ENCODE measurements around the gene GOLGA5. TPM values are rescaled to one million over a fixed set of nuclear protein-coding genes. Genes with fewer than 3 reads are reported as not detected.
"Not testable (repeated sequence)": the region's sequence is repeated elsewhere in the genome, so short reads cannot be mapped to it uniquely, and the experiment has no call there.

GOLGA5 gene
- total RNA-seq, 1 donor from 2014 or later = 33.2 TPM

DNA sequence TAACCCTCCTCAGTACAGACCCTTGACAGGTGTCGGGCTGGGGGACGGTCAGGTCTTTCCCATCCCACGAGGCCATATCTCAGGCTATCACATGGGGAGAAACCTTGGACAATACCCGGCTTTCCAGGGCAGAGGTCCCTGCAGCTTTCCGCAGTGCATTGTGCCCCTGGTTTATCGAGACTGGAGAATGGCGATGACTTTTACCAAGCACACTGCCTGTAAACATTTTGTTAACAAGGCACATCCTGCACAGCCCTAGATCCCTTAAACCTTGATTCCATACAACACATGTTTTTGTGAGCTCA is 26.4 kb downstream of the GOLGA5 start:
- DNase-seq (ENCODE audit: low spot score) = not testable (repeated sequence)

DNA sequence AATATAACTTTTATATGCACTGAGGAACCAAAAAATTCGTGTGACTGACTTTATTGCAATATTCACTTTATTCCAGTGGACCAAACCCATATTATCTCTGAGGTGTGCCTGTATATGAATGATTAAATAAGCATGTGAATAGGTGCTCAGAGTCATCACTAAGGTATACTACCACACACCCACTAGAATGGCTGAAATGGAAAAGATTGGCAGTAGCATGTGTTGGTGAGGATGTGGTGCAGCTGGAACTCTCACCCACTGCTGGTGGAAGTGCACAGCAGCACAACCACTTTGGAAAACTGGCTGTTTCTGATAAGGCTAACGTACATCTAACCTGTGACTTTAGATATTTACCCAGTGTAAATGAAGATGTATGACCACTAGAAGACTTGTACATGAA is 36.8 kb downstream of the GOLGA5 start:
- no peak for DNase-seq (ENCODE audit: low spot score)

DNA sequence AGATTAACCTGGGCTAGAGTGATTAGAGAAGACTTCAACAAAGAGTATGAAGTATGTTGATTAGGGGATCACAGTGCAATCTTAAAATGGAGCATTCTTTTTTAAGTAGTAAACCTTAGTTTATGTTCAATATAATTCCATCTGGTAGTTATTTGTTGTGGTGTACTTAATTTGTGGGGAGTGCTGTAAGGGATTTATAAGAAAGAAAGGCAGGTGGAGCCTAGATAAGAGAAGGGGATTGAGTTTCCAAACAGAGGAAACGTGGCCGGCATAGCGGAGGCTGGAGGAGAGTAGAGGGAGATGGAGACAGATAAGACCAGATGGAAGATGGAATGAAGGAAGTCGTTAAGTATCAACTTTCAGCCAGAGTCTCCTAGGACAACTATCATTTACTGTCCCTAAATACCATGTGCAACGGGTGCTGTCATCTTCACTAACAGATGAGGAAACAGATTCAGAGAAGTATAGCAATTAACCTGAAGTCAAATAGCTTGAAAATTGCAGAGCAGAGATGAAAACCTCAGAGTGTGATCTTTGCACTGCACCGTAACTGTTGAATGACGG is 38.1 kb downstream of the GOLGA5 start:
- DNase-seq (ENCODE audit: low spot score) = no peak

DNA sequence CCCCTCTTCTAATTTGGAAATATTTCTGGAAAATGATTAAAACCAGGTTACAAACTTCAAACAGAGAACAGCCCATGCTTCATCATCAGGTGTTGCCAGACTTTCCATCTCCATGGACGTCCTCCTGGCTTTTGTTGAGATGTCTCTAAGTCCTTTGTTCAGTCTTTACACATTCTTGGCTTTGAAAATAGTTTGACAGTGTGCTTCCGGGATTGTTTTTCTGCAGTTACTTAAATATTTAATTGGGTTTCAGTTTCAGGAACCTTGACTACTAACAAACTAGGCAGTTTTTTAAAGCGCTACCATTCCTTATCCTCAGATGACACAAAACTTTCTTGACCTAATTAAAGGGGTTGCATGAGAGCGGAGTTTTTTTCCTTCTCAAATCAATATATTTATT is 47.8 kb downstream of the GOLGA5 start:
- DNase-seq (ENCODE audit: low spot score) = no peak

DNA sequence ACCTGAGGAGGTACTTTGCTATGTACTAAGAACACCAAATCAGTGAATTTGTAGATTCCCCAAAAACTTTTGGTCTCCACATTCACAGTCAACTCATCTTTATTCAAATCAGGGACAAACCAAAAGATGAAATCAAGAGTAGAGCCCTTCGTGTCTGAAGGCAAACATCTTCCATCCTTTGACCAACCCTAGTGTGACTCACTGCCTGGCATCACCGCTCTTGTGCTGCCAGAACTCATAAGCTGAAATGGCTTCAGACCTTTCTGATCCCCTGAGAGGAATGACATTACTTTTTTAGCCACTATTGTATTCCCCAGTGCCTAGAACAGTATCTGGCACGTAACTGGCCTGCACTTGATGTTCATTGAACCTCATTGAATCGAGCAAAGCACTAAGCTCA is 50.1 kb downstream of the GOLGA5 start:
- no peak for DNase-seq (ENCODE audit: low spot score)

DNA sequence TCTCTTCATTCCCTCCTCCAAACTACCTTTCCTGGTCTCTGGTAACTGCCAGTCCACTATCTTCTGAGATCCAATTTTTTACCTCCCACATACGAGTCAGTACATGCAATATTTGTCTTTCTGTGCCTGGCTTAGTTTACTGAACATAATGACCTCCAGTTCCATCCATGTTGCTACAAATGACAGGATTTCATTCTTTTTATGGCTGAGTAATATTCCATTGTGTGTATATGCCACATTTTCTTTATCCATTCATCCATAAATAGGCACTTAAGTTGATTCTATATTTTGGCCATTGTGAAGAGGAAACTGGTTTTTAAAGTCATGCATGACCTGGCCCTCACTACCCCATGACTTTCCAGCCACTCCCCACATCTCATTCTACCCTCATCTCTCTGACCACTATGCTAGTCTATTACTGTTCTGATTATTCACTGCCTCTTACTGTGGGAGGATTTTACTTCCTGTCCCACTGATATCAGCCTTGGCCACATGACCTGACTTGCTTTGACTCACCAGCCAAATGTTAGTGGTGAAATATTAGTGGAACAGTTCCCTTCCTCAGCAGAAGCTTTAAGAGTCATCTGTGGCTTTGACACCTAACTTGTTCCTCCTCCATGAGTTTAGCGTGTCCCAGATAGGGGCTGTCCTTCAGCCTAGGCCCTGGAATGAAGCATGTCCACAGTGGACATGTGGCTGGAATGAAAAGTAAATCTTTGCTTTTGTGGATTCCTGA is 52.2 kb downstream of the GOLGA5 start:
- no peak for DNase-seq (ENCODE audit: low spot score)

DNA sequence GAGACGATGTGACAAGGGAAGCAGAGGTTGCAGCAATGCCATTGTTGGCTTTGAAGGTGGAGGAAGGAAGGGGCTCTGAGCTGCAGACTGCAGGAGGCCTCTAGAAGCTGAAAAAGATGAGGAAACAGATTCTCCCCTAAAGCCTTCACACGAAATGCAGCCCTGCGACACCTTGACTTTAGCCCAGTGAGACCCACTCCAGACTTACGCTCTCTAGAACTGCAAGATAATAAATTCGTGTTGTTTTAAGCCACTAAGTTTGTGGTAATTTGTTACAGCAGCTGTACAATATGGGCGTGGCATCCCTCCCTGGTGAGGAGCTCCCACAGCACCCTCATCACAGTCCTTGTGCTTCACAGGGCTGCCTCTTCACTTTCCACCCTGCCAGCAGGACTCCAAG is 53.2 kb downstream of the GOLGA5 start:
- no peak for DNase-seq (ENCODE audit: low spot score)

DNA sequence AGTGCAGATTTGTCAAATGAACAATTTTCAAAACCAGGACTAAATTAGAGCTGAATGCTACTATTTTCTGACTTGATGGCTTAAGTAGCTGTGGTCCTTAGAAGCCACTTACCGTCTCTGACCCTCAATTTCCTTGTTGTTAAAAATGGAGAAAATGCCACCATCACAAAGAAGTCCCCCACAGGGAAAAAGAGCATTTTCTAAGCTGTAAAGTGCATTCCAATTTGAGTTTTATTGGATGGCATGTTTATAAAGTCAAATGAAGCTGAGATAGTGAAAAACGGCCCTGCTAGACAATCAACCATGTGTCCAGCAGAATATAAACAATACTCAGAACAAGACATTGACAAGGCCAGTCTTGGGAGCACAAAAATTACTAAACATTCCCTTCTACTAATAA is 53.6 kb downstream of the GOLGA5 start:
- no peak for DNase-seq (ENCODE audit: low spot score)

DNA sequence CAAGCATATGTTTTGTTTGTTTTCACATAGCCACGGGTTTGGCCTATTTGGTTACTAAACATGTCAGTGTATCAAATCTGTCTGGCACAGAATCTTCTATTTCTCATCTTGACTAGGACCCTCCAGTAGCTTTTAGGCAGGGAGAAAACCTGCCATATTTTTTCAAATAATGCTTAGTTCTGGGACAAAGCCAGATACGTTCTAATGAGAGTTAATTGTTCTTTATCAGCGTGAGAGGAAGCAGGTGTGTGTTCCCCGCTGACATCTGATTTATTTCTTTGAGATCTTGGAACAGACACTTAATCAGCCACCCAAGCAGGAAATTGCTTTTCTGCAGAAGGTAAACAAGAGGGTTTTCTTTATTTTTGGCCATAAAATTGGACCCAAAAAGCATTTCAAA is 54.8 kb downstream of the GOLGA5 start:
- DNase-seq (ENCODE audit: low spot score) = no peak

DNA sequence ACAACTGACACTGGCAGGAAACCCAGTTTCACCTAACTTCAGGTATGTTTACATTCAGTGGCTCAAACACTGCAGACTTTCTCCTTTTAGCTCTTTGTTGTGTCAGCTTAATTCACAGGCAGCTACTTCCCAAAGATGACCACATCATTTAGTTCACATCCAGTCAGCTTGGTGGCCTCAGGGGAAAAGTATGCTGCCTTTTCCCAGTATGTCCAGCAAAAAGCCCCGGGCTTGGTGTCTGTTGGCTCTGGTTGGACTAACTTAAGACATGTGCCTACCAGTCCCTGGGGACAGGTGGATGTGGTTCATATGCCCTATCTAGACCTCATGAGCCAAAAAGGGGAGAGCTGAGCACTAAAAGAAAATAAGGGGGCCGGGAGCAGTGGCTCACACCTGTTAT is 56.4 kb downstream of the GOLGA5 start:
- no peak for DNase-seq (ENCODE audit: low spot score)

DNA sequence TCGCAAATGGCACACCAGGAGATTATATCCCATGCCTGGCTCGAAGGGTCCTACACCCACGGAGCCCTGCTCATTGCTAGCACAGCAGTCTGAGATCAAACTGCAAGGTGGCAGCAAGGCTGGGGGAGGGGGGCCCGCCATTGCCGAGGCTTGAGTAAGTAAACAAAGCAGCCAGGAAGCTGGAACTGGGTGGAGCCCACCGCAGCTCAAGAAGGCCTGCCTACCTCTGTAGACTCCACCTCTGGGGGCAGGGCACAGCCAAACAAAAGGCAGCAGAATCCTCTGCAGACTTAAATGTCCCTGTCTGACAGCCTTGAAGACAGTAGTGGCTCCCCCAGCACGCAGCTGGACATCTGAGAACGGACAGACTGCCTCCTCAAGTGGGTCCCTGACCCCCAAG is 59.0 kb downstream of the GOLGA5 start:
- DNase-seq (ENCODE audit: low spot score) = not testable (repeated sequence)

DNA sequence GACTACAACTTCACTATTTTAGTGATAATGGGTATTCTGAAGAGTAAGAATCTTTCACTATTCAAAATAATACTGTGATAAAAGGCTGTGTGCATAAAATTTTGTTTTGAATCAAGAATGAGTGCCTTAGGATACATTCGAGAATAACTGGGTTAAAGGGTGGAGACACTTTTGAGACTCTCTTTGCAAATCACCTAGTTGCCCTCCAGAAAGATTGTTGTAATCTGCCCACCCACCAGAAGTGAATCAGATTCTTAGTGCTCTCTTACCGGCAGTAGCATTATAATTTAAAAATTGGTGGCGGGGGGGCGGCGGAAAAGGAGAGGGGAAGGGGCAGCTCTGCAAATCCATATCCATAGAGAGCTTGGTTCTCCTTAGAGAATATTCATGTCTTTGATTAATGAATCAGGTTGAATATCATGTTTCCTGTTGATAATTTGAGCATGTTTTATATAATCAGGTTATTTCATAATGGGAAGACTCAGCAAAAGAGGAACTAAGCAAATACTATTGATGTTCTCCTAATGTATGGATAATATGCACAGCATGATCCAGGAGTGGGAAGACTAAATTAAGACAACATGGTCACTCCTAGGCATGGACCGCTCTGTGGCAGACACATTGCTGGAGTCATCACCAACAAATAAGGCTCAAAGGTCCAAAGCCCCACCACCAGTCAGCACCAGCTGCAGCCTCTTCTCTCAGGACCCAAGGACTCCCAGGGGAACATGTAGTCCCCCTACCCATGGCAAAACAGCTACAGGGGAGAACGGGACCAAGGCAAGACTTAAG is 66.1 kb downstream of the GOLGA5 start:
- no peak for DNase-seq (ENCODE audit: low spot score)

DNA sequence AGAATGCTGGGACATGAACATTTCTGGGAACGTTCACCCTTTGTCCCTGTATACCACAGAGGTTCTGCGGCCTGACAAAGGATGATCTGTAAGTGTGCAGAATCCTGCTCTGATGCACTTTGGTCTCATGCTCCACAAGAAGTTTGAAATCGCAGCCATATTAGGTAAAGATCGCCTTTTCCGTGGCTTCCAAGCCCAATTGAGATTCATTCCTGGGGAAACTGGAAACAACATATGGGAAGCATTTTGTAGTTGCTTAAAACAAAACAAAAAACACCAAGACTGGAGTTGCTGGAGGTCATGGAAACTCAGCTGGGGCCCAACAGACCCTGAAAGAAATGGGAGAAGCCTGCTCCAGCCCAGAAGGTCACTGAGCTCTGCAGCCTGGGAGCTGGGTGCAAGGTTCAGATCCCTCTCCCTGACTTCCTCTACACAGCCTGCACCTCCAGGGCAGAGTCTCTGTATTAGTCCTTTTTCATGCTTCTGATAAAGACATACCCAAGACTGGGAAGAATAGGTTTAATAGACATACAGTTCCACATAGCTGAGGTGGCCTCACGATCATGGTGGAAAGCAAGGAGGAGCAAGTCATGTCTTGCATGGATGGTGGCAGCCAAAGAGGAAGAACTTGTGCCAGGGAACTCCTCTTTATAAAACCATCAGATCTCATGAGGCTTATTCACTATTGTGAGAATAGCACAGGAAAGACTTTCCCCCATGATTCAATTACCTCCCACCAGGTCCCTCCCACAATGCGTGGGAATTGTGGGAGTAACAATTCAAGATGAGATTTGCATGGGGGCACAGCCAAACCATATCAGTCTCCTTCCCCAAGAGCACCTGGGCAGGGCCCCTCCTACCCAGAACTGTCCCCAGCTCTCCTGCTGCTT is 68.0 kb downstream of the GOLGA5 start:
- no peak for DNase-seq (ENCODE audit: low spot score)

DNA sequence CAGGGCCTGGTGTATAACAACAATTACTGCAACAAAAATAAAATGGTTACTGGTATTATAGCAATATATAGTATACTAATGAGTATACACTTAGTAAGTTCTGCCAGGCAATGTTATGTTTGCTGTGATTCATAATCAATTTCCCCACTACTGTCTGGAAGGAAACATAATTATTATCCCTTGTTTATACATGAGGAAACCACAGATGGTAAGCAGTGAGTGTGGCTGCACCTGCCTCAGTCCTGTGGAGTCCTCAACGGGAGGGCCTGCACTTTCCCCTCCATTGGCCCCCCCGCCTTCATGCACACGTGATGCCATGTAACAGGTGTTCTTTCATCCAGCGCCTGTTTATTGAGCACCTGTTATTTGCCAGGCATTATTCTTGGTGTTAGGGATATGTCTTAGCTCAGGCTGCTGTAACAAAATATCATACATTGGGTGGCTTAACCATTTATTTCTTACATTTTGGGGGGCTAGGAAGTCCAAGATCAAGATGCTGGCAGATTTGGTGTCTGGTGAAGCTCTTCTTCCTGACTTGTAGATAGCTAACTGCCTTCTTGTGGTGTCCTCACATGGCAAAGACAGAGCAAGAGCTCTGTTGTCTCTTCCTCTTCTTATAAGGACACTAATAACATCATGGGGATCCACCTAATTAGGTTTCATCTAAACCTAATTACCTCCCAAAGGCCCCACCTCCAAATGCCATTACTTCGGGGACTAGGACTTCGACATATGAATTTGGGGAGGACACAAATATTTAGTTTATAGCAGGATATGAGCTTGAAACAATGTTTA is 69.4 kb downstream of the GOLGA5 start:
- DNase-seq (ENCODE audit: low spot score) = no peak

DNA sequence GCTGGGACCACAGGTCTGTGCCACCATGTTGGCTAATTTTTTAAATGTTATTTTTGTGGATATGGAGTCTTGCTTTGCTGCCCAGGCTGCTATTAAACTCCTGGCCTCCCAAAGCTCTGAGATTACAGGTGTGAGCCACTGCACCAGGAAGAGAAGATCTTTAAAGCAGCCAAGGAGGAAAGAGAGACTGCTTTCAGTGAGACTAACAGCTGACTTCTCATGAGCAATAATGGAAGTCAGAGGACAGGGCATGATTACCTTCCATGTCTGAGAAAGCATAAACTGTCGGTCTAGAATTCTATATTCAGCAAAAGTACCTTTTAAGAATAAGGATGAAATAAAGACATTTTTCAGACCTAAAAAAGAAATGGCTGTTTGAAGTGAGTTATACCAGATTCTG is 71.6 kb downstream of the GOLGA5 start:
- no peak for DNase-seq (ENCODE audit: low spot score)

DNA sequence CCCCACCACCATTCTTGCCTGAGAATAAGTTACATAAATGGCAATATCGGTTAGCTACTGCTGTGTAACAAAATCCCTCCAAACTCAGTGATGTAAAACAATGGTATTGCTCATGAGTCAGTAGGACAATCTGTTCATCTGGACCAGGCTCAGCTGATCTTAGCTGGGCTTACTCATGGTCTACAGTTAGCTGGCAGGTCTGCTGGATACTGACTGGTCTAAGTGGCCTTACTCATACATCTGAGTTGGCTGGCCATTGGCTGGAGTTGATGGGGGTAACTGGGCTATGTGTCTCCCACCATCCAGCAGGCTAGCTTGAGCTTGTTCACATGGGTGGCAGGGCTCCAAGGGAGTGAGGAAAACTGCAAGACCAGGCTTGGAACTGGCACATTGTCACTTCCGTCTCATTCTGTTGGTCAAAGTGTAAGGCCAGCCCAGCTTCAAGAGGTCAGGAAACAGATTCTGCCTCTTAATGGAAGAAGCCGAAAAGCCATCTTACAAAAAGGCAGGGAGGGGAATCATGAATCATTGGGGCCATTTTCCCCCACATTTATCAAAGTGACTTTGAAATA is 72.2 kb downstream of the GOLGA5 start:
- no peak for DNase-seq (ENCODE audit: low spot score)

DNA sequence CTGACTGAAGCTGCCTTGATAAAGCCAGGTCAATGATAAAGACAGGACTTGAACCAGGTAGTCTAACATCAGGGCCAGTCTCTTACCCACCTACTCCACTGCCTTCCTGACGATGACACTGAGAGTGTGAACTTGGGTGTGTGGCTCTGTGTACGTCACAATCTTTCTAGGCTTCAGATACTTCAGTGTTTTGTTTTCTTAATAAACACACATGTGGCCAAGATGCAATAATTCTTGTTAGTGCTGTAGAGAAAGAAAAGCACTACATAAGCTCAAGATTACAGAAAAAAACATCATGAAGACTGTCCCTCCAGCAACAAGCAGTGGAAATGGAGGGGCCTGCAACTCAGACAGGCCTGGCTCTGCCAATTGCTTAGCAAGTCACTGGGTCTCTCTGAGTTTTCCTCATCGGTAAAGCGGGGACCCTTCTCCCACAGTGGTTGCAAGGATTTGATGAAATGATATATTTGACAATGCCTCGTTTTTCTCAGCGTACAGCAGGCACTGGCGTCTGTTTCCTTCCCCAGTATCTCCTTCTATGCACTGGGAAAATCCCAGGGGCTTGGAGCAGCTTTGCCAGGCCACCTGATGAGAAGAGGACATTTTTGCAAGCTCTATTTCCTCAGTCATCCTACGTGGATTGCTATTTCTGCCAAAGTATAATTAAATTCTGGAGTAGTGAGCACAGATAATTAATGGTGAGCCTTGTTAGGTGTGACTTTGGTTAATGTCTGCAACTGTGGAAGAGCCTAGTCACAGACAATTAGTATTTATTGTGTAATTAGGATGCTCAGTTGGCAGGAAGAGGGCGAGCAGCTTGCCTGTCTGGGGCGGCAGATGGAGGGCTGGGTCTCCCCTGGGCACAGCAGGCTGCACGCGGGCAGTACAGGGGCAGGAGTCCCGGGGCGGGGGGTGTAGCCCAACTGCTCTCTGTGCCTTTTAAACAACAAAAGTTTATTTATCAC is 73.1 kb downstream of the GOLGA5 start:
- DNase-seq (ENCODE audit: low spot score) = no peak

DNA sequence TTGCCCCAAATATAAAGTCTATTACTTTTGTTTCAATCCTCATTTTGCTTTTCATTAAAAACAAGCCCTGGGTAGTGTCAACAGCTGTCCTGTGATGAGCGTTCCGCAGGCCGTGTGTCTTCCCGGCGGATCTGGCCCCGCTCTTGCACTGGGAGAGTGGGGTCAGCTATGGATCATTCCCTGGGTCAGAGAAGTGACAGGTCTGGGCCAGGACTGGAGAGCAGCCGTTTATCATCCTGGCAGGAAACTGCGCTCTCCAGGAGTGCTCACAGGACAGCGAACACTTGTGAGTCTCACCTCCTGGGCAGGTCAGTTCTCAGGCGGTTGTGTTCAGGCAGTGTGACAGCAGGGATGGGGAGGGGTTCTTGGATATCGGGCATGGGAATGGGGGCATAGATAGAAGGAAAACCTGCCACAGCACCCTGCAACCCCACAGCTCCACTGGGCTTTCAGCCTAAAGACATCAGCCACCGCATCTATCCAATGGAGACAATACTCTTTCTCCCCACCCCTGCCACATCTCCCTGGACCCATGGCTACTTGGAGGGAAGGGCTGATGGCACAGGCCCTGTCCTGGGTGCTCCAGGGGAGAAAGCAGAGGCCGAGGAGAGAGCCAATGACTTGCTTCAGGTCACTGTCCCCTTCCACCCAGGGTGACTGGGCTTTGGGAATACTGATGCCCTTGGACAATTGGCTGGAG is 81.0 kb downstream of the GOLGA5 start:
- no peak for DNase-seq (ENCODE audit: low spot score)

DNA sequence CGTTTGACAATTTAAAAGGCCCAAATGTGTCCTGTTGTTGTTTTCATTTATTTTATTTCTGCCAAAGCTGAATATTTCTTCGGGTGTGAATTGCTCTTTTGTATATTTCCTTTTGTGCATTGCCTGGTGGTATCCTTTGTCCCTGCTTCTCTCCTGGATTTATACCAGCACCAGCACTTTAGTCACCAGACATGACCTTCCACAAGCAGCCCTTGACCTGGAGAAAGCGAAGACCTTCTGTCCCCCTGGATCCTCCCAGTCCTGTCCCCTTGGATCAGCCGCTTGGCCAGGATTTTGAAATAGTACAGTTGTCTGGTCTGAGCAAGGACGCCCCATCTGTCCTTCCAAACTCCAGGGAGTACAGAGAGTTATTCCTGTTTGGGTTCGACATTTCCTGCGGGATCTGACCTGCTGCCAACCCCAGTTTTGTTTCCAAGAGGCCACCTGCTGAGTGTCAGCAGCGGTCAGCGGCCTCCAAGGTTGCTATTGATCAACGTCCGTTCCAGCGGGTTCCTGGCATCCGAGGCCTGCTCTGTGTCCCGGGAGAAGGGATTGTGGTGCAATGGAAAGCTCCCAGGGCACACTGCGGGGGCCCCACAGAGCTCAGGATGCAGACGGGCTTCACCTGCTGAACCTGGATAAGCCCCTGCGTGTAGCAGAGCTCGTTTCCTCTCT is 83.8 kb downstream of the GOLGA5 start:
- DNase-seq (ENCODE audit: low spot score) = no peak
